ENCODE data around the gene DNAAF1. TPM values are rescaled to one million over a fixed set of nuclear protein-coding genes. Genes with fewer than 3 reads are reported as not detected.

Gene DNAAF1
- total and polyA plus RNA-seq, 2 donors (not counting 3 experiments of a cell fraction or from before 2014, with no cell fraction given) = 0.01 TPM; not detected in 1

DNA sequence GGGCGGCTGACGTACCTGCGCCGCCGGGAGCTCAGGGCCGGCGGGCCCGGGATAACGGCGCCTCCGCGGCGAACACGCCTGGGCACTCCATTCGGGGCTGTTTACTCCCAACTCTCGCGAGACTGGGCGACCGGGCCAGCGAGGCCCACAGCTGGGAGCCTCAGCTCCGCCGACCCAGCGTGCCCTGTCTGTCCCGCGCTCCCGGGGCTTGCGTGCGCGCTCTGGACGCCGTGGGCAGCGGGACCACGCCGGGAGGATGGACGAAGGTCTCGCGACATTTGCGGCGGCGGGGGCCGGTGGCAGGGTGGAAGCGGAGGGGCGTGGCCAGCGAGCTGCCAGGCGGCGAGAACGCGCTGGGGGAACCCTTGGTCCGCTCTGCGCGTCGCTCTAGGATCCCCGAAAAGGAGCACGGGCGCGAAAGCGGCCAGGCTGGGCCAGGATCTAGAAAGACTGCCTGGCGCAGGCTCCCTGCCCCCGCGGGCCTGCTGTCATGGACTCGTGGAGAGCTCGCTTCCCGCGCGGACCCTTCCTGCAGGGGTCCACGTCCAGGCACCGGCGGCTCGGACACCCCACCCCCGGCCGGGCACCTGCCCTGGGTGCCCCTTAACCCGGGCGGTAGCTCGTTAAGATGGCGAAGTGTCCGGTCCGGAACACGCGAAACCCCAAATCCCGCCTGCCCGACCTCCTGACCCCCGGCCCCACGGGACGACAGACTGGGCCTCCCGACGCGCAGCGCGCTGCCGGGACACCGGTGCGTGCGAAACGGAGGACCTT, 28.2 kb upstream of the DNAAF1 start, which contains the start of gene MBTPS1:
TSS of gene MBTPS1 (minus strand) at position 223 of the 774 bp plus-strand sequence. CDS start 15,159 bp downstream, outside the sequence.
- no peaks in the 10 kb centered on the region for H3K9me3 ChIP-seq (replicated peaks; ENCODE audit: control insufficient read depth, insufficient read depth, low read length)
- ChIA-PET POLR2A (interaction anchor here (1.0 to 1.5 kb wide), 4 partner anchors 28 to 70 kb away, joined by 3 to 5 read pairs (median 4); partner anchors contain the start of genes DNAAF1, HSDL1 and TAF1C), CTCF (interaction anchor here (0.8 to 2.8 kb wide), 16 partner anchors 9 to 163 kb away, joined by 3 to 29 read pairs (median 3); partner anchors contain the start of genes DNAAF1, HSDL1 and TAF1C)
- DNase-seq (ENCODE audit: low read depth, low spot score) = peak; percentile 98
- H3K9ac ChIP-seq (replicated peaks; ENCODE audit: extremely low read depth, insufficient read depth, low read length) = peak within 1 kb of the TSS; percentile 95
- peak within 1 kb of the TSS; percentile 70 to 96 (median 88) for H3K4me3 ChIP-seq (replicated peaks in 1 of 3; ENCODE audit: insufficient read depth in 1 of 3, low read depth in 1 of 3, low read length in 3 of 3)
- dilution Hi-C loops (cut with MboI; ENCODE audit: extremely low pct_ligation_motif_present, low sequenced_read_pairs) = no loop called here
- H3K36me3 ChIP-seq (ENCODE audit: control insufficient read depth in 2 of 2, extremely low read depth in 1 of 2, insufficient read depth in 2 of 2, low read length in 2 of 2) = no peaks in the 10 kb centered on the region
- TF ChIP-seq FOS (IDR thresholded peaks at IDR 0.05; ENCODE audit: borderline replicate concordance, insufficient read depth, low read length) (no peak), POLR2AphosphoS5 (IDR thresholded peaks at IDR 0.05; ENCODE audit: insufficient read depth, low read depth, low read length) (peak; percentile 74), JUN (IDR thresholded peaks at IDR 0.05; ENCODE audit: borderline replicate concordance, insufficient read depth, insufficient read length, low read depth) (no peak), GATA2 (IDR thresholded peaks at IDR 0.05; ENCODE audit: insufficient read depth, insufficient read length, low read depth, low read length) (no peak), MYC (IDR thresholded peaks at IDR 0.05; ENCODE audit: low read depth, low read length) (no peak), EZH2 (IDR thresholded peaks at IDR 0.05; ENCODE audit: borderline replicate concordance, low read depth, low read length, severe bottlenecking) (no peak), POLR2A (IDR thresholded peaks at IDR 0.05; ENCODE audit: low read depth, low read length) (peak; percentile 69)
- TF ChIP-seq, protein P1, sequence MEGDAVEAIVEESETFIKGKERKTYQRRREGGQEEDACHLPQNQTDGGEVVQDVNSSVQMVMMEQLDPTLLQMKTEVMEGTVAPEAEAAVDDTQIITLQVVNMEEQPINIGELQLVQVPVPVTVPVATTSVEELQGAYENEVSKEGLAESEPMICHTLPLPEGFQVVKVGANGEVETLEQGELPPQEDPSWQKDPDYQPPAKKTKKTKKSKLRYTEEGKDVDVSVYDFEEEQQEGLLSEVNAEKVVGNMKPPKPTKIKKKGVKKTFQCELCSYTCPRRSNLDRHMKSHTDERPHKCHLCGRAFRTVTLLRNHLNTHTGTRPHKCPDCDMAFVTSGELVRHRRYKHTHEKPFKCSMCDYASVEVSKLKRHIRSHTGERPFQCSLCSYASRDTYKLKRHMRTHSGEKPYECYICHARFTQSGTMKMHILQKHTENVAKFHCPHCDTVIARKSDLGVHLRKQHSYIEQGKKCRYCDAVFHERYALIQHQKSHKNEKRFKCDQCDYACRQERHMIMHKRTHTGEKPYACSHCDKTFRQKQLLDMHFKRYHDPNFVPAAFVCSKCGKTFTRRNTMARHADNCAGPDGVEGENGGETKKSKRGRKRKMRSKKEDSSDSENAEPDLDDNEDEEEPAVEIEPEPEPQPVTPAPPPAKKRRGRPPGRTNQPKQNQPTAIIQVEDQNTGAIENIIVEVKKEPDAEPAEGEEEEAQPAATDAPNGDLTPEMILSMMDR (IDR thresholded peaks at IDR 0.05; ENCODE audit: extremely low read depth in 1 of 2, insufficient read depth in 1 of 2, low read depth in 1 of 2, low read length in 2 of 2) = no peak
- TF ChIP-seq, protein P2, sequence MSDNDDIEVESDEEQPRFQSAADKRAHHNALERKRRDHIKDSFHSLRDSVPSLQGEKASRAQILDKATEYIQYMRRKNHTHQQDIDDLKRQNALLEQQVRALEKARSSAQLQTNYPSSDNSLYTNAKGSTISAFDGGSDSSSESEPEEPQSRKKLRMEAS (IDR thresholded peaks at IDR 0.05; ENCODE audit: insufficient read depth, insufficient read length) = peak; percentile 59
- H3K79me2 ChIP-seq (ENCODE audit: control insufficient read depth, insufficient read depth, low read length) = peaks cover 38% of the 10 kb centered on the region
- peak within 1 kb of the TSS; percentile 89 for H3K4me2 ChIP-seq (ENCODE audit: insufficient read depth, low read length)
- FAIRE-seq = peak; percentile 95
- no peaks in the 10 kb centered on the region for H3K9me1 ChIP-seq (replicated peaks; ENCODE audit: control insufficient read depth, extremely low read depth, insufficient read depth, low read length)
- H3K27me3 ChIP-seq (ENCODE audit: control insufficient read depth in 2 of 2, insufficient read depth in 2 of 2, low read length in 2 of 2) = no peaks in the 10 kb centered on the region
- TSS peak; percentile 85 for BruUV-seq (replicated peaks)
- H3K4me1 ChIP-seq (ENCODE audit: control insufficient read depth, extremely low read depth, insufficient read depth, low read length) = peaks cover 10% of the 10 kb centered on the region
- H3K27ac ChIP-seq (ENCODE audit: insufficient read depth, low read depth, low read length) = peak within 1 kb of the TSS; percentile 69
- intact Hi-C loops (cut with micrococcal nuclease) = loop anchor here (1.0 to 2.0 kb wide), 3 partner anchors 28 to 70 kb away; partner anchors contain the start of genes DNAAF1, HSDL1 and TAF1C
- no peaks in the 10 kb centered on the region for H4K20me1 ChIP-seq (replicated peaks; ENCODE audit: control insufficient read depth, extremely low read depth, insufficient read depth, low read length)
- H2AFZ ChIP-seq (ENCODE audit: low read depth, low read length) = peak within 1 kb of the TSS; percentile 68
